Keratinocyte (primary cell): ENCODE measurements around the gene MRTFA. TPM values are rescaled to one million over a fixed set of nuclear protein-coding genes. Genes with fewer than 3 reads are reported as not detected.

Experiments
- DNase-seq: peaks from one replicate; pipeline ENCODE4 v3.0.0-alpha.2; 2011; ENCODE audit warnings: low read depth, missing footprints, low spot score
- FAIRE-seq: peaks from 2 replicates; lab custom pipeline; 2011; peaks lifted over from hg19 to GRCh38; lab: Jason Lieb, UNC
- H2AFZ ChIP-seq: 2 replicates; pipeline ENCODE4 v1.6.0; 2012; ENCODE audit warnings: low read length, control low read depth, inconsistent platforms; ENCODE audit not compliant: control insufficient read depth
- H3K27ac ChIP-seq: 2 replicates; pipeline ENCODE4 v1.5.1; 2011; ENCODE audit warnings: low read length; ENCODE audit not compliant: control insufficient read depth, insufficient read depth
- H3K27me3 ChIP-seq: 3 replicates; pipeline ENCODE4 v1.6.0; 2011; ENCODE audit warnings: low read length; ENCODE audit not compliant: control insufficient read depth, insufficient read depth; ENCODE audit errors: extremely low read depth
- H3K36me3 ChIP-seq, 2 experiments: 2 replicates in 1 of 2; 3 replicates in 1 of 2; pipeline ENCODE4 v1.5.1; 2011; ENCODE audit warnings: low read length in 2 of 2, mild to moderate bottlenecking in 1 of 2; ENCODE audit not compliant: control insufficient read depth in 2 of 2, insufficient read depth in 2 of 2; ENCODE audit errors: extremely low read depth in 1 of 2
- H3K4me1 ChIP-seq: 3 replicates; pipeline ENCODE4 v1.5.1; 2011; ENCODE audit warnings: low read length; ENCODE audit not compliant: control insufficient read depth, insufficient read depth; ENCODE audit errors: extremely low read depth
- H3K4me2 ChIP-seq: 3 replicates; pipeline ENCODE4 v1.6.0; 2011; ENCODE audit warnings: low read depth, low read length; ENCODE audit not compliant: control insufficient read depth, insufficient read depth; ENCODE audit errors: extremely low read depth
- H3K4me3 ChIP-seq, 3 experiments: fragments of 200-600 bp in 1 of 3; sonication (generic) in 1 of 3; 2 replicates in 2 of 3; 3 replicates in 1 of 3; pipeline ENCODE4 v1.5.1; 2011 to 2016; ENCODE audit warnings: low read length in 3 of 3, mild to moderate bottlenecking in 3 of 3, control low read depth in 2 of 3, inconsistent platforms in 1 of 3, low read depth in 1 of 3, mixed read lengths in 1 of 3, mixed run types in 1 of 3, moderate library complexity in 1 of 3; ENCODE audit not compliant: control insufficient read depth in 2 of 3, insufficient read depth in 2 of 3; ENCODE audit errors: extremely low read depth in 1 of 3
- H3K79me2 ChIP-seq: 2 replicates; pipeline ENCODE4 v1.6.0; 2012; ENCODE audit warnings: low read length; ENCODE audit not compliant: control insufficient read depth, insufficient read depth
- H3K9ac ChIP-seq: 3 replicates; pipeline ENCODE4 v1.6.0; 2011; ENCODE audit warnings: low read length; ENCODE audit not compliant: control insufficient read depth, insufficient read depth; ENCODE audit errors: extremely low read depth
- H3K9me1 ChIP-seq: 3 replicates; pipeline ENCODE4 v1.6.0; 2011; ENCODE audit warnings: low read length; ENCODE audit not compliant: control insufficient read depth, insufficient read depth; ENCODE audit errors: extremely low read depth
- H3K9me3 ChIP-seq: 2 replicates; pipeline ENCODE4 v1.5.1; 2012; ENCODE audit warnings: low read depth, low read length; ENCODE audit not compliant: control insufficient read depth
- H4K20me1 ChIP-seq: 3 replicates; pipeline ENCODE4 v1.6.0; 2011; ENCODE audit warnings: low read length; ENCODE audit not compliant: control insufficient read depth, insufficient read depth; ENCODE audit errors: extremely low read depth
- CTCF ChIP-seq, 3 experiments: IDR thresholded peaks in 1 of 3; conservative IDR thresholded peaks in 1 of 3; optimal IDR thresholded peaks in 1 of 3; 2 replicates in 2 of 3; 3 replicates in 1 of 3; pipeline versions ENCODE3 to v1.5.1; 2011; ENCODE audit warnings: low read length in 3 of 3, mild to moderate bottlenecking in 3 of 3, moderate library complexity in 2 of 3, control low read depth in 1 of 3, inconsistent platforms in 1 of 3; ENCODE audit not compliant: insufficient read depth in 2 of 3; ENCODE audit errors: extremely low read depth in 1 of 3
- EZH2 ChIP-seq: IDR thresholded peaks from one replicate; pipeline ENCODE4 v1.6.1; 2012; ENCODE audit warnings: inconsistent platforms, mild to moderate bottlenecking, low read length, moderate library complexity
- dilution Hi-C: fragments of 300-500 bp; cut with MboI; formaldehyde crosslinking; loops from one replicate; pipeline ENCODE4 v1.7.0; 2020; ENCODE audit warnings: low sequenced_read_pairs; ENCODE audit not compliant: extremely low pct_ligation_motif_present
- polyA plus RNA-seq, 5 experiments: library from polyadenylated mRNA; depleted of rRNA in 3 of 5; stranded (reverse) in 3 of 5; stranded (forward) in 1 of 5; unstranded in 1 of 5; fragments of >200 nt; gene quantifications; 1 replicate in 1 of 5; 2 replicates in 3 of 5; 3 replicates in 1 of 5; pipeline versions ENCODE4 v1.2.1 to v1.2.3, GENCODE V29; 2011 to 2012; ENCODE audit warnings: missing spikeins in 2 of 5, low read depth in 1 of 5, low replicate concordance in 1 of 5

The MRTFA gene
- polyA plus RNA-seq, 1 donor (not counting 4 experiments of a cell fraction or from before 2014, with no cell fraction given), result 6.5 TPM

GRCh38 chr22:40651563-40652501 lies 15.3 kb upstream of the MRTFA start:
- peak overlapping the region; percentile 89 for H2AFZ ChIP-seq
- no peaks in the 10 kb centered on the region for H3K36me3 ChIP-seq
- peaks cover 47% of the 10 kb centered on the region for H3K4me1 ChIP-seq
- DNase-seq (peak; percentile 98), FAIRE-seq (peak; percentile 93)
- H3K79me2 ChIP-seq, result no peaks in the 10 kb centered on the region
- H3K27me3 ChIP-seq, result no peaks in the 10 kb centered on the region
- no peaks in the 10 kb centered on the region for H4K20me1 ChIP-seq
- peak overlapping the region; percentile 99 for H3K9ac ChIP-seq
- H3K4me3 ChIP-seq, result peak overlapping the region; percentile 42 to 78 (median 75)
- peak overlapping the region; percentile 100 for H3K27ac ChIP-seq
- TF ChIP-seq EZH2, result no peak
- TF ChIP-seq CTCF (optimal IDR thresholded peaks at IDR 0.05 in 1 of 3, IDR thresholded peaks at IDR 0.05 in 1 of 3, conservative IDR thresholded peaks at IDR 0.05 in 1 of 3; ENCODE audit: extremely low read depth in 1 of 3, insufficient read depth in 2 of 3, low read length in 3 of 3), result peak in 1 of 3 experiments; percentile 6
- H3K9me3 ChIP-seq, result no peaks in the 10 kb centered on the region
- dilution Hi-C loops, result no loop called here
- peak overlapping the region; percentile 81 for H3K4me2 ChIP-seq
- H3K9me1 ChIP-seq, result no peaks in the 10 kb centered on the region

- TF ChIP-seq CTCF (optimal IDR thresholded peaks at IDR 0.05 in 1 of 3, IDR thresholded peaks at IDR 0.05 in 1 of 3, conservative IDR thresholded peaks at IDR 0.05 in 1 of 3; ENCODE audit: extremely low read depth in 1 of 3, insufficient read depth in 2 of 3, low read length in 3 of 3), result no peak
- TF ChIP-seq EZH2, result no peak
These were observed 14.5 kb upstream of the MRTFA start for GRCh38 chr22:40651057-40651456.

More at GRCh38 chr22:40651057-40651456, 14.5 kb upstream of the MRTFA start:
- Histone ChIP-seq H3K4me3 (peak overlapping the region in 2 of 3 experiments; percentile 75 to 78), H3K9me3 (no peaks in the 10 kb centered on the region), H3K79me2 (no peaks in the 10 kb centered on the region), H2AFZ (no peak overlapping the region), H3K9ac (peak overlapping the region; percentile 99), H3K4me1 (peaks cover 49% of the 10 kb centered on the region), H3K36me3 (no peaks in the 10 kb centered on the region), H3K27ac (peak overlapping the region; percentile 100), H3K4me2 (peak overlapping the region; percentile 81), H3K9me1 (no peaks in the 10 kb centered on the region), H3K27me3 (no peaks in the 10 kb centered on the region), H4K20me1 (no peaks in the 10 kb centered on the region)
- FAIRE-seq (no peak), DNase-seq (no peak)
- dilution Hi-C loops, result no loop called here
